Nephron progenitor cell (in vitro differentiated cells): Measurements from ENCODE around the gene EIPR1.

Source experiments
- DNase-seq: peaks from one replicate; pipeline ENCODE4 v3.0.0; 2021
- H3K27ac Mint-ChIP-seq: 2 replicates; pipeline ENCODE4 v1.8.0; 2021; ENCODE audit warnings: mild to moderate bottlenecking, moderate library complexity, mixed read lengths
- H3K27me3 Mint-ChIP-seq: 2 replicates; pipeline ENCODE4 v1.8.0; 2021; ENCODE audit warnings: mild to moderate bottlenecking, low read depth, mixed read lengths; ENCODE audit not compliant: poor library complexity
- H3K36me3 Mint-ChIP-seq: 2 replicates; pipeline ENCODE4 v1.8.0; 2021; ENCODE audit warnings: low read depth, mixed read lengths
- H3K4me1 Mint-ChIP-seq: 2 replicates; pipeline ENCODE4 v1.8.0; 2021; ENCODE audit warnings: mixed read lengths
- H3K4me3 Mint-ChIP-seq: 2 replicates; pipeline ENCODE4 v1.8.0; 2021; ENCODE audit warnings: mild to moderate bottlenecking, moderate library complexity, mixed read lengths
- H3K9me3 Mint-ChIP-seq: 2 replicates; pipeline ENCODE4 v1.8.0; 2021; ENCODE audit warnings: mild to moderate bottlenecking, moderate library complexity, mixed read lengths
- CTCF ChIP-seq: fragments of 200-600 bp; sonication (generic); IDR thresholded peaks from 2 replicates; pipeline ENCODE4 v1.5.0; 2021; ENCODE audit warnings: antibody characterized with exemption

EIPR1 gene

GRCh38 chr2:3329491-3329890, 48.1 kb downstream of the EIPR1 start:
- Mint-ChIP-seq H3K4me3 (no peak overlapping the region), H3K27ac (peak overlapping the region; percentile 90), H3K9me3 (peaks cover 10% of the 10 kb centered on the region), H3K36me3 (peaks cover 52% of the 10 kb centered on the region), H3K4me1 (peaks cover 6% of the 10 kb centered on the region), H3K27me3 (peaks cover 8% of the 10 kb centered on the region)
- DNase-seq = no peak
- no peak for TF ChIP-seq CTCF

- H3K27ac Mint-ChIP-seq = peak overlapping the region; percentile 71
Measured at GRCh38 chr2:3326871-3327270, 50.7 kb downstream of the EIPR1 start.

GRCh38 chr2:3326182-3326537, 51.5 kb downstream of the EIPR1 start:
- DNase-seq = no peak
- H3K27ac Mint-ChIP-seq = peak overlapping the region; percentile 71
- H3K4me3 Mint-ChIP-seq = no peak overlapping the region
- peaks cover 37% of the 10 kb centered on the region for H3K36me3 Mint-ChIP-seq
- H3K4me1 Mint-ChIP-seq = peaks cover 11% of the 10 kb centered on the region
- peaks cover 12% of the 10 kb centered on the region for H3K27me3 Mint-ChIP-seq
- H3K9me3 Mint-ChIP-seq = peaks cover 10% of the 10 kb centered on the region
- TF ChIP-seq CTCF = no peak

More at GRCh38 chr2:3326871-3327270, 50.7 kb downstream of the EIPR1 start:
- Mint-ChIP-seq H3K36me3 (peaks cover 38% of the 10 kb centered on the region), H3K9me3 (peaks cover 10% of the 10 kb centered on the region), H3K27me3 (peaks cover 12% of the 10 kb centered on the region), H3K4me1 (peaks cover 6% of the 10 kb centered on the region), H3K4me3 (no peak overlapping the region)
- DNase-seq = no peak
- TF ChIP-seq CTCF = no peak

- Mint-ChIP-seq H3K27ac (peak overlapping the region; percentile 48), H3K4me1 (peaks cover 16% of the 10 kb centered on the region), H3K4me3 (no peak overlapping the region), H3K9me3 (peaks cover 5% of the 10 kb centered on the region), H3K36me3 (peaks cover 32% of the 10 kb centered on the region), H3K27me3 (peaks cover 12% of the 10 kb centered on the region)
- DNase-seq = no peak
- TF ChIP-seq CTCF = no peak
Measured at GRCh38 chr2:3325458-3326181, 52.0 kb downstream of the EIPR1 start.

- H3K4me1 Mint-ChIP-seq = peaks cover 19% of the 10 kb centered on the region
- H3K27ac Mint-ChIP-seq = no peak overlapping the region
- H3K4me3 Mint-ChIP-seq = no peak overlapping the region
- no peak for TF ChIP-seq CTCF
- no peak for DNase-seq
- peaks cover 23% of the 10 kb centered on the region for H3K36me3 Mint-ChIP-seq
- no peaks in the 10 kb centered on the region for H3K9me3 Mint-ChIP-seq
- peaks cover 7% of the 10 kb centered on the region for H3K27me3 Mint-ChIP-seq
Measured at GRCh38 chr2:3324404-3325281, 53.0 kb downstream of the EIPR1 start.
